NK-92 (cell line): Measurements from ENCODE around the gene BMAL1.
"Not testable (repeated sequence)": the region's sequence is repeated elsewhere in the genome, so short reads cannot be mapped to it uniquely, and the experiment has no call there.

Experiments
- DNase-seq: peaks from one replicate; lab custom pipeline; 2025; ENCODE audit not compliant: unreplicated experiment; lab: John Stamatoyannopoulos, UW

BMAL1 gene

DNA sequence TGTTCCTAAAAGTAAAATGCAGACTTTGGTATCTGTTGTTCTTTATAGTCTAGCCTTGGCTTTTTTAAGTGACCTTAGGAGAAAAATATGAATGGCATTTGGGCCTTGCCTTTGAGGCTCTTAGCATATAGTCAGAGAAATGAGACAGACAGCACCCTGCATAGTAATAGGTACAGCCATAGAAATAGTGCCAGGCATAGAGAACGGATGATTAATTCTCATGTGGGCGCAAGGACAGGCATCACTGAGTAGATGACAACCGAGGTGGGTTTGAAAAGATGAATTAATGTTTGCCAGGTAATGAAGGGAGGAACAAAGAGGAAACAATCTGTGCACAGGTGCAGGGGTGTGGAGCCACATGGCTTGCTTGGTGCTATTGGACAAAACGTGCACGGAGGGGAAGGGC, 90.5 kb downstream of the BMAL1 start:
- no peak for DNase-seq

DNA sequence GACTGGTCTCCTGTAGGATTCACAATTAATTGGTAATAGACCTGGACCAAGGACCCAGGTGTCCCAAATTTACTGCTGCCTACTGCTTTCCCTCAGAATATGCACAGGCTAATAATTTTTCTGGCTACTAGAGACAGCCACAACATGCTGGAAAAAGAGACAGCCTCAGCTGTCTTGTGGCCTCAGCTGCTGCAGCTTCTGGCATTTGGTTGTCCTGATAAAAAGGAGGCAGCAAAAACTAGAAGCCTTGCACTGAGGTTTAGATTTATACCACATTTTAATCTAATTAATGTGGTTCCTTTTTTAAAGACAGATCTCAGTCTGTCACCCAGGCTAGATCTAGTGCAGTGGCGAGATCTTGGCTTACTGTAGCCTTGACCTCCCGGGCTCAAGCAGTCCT, 95.6 kb downstream of the BMAL1 start:
- no peak for DNase-seq

DNA sequence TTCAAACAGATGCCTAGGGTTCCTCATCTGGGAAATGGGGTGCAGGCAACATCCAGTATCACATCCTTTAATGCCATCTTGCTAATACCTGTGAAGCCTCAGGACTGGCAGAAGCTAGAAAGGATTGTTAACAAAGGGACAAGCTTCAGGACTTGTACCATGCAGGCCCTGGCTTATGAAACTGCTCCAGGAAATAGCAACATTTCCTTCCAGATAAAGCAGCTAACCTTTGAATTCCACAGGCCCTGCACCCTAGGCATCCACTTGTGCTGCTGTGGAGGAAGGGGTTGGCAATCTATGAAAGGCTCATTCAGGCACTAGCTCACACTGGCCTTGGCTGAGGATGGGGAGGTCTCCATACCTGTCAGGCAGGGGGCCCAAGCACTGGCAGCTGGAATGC, 98.2 kb downstream of the BMAL1 start:
- DNase-seq = no peak

DNA sequence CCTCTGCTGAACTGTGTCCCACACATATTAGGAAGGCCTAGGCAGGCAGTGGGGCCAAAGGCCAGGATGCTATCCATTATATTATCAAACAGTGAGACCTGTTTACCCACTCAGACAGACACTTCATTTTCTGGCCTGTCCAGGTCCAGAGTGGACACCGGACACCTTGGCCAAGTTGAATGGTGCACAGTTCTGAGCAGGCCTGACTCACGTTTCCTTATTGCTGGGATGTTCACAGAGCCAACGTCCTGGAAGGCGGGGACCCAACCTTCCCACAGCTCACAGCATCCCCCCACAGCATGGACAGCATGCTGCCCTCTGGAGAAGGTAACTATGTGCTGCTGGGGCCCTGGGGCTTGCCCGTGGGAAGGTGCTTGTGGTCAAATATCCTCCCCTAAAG, 98.8 kb downstream of the BMAL1 start:
- DNase-seq = no peak

DNA sequence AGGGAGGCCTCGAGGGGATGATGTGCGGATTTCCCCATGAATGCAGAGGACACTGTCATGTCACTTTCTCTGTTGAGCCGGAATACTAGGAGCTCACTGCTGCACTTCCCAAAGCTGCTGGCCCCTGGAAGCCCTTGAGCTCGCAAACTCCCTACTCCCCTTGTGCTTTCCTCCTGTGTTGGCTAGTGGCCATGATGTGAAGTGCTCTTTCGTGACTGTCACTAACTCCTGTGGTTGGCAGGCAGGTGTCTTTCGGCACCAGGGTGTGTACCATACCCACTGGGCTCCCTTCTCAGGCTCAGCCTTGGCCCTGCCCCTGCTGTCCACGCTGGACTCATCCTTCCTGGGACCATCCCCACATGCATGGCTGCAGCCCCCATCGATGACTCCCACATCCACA, 99.2 kb downstream of the BMAL1 start:
- DNase-seq = no peak

DNA sequence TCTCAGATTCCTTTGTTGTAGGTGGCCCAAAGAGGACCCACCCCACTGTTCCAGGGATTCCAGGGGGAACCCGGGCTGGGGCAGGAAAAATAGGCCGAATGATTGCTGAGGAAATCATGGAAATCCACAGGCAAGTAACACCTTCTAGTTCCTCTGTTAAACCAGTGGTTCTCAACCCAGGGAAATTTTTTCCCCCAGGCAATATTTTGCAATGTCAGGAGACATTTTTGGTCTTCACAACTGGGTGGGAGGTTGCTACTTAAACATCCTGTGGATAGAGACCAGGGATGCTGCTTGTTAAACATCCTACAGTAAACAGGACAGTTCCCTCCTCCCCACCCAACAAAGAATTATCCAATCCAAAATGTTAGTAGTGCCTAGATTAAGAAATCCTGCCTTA, 100.7 kb downstream of the BMAL1 start:
- no peak for DNase-seq

DNA sequence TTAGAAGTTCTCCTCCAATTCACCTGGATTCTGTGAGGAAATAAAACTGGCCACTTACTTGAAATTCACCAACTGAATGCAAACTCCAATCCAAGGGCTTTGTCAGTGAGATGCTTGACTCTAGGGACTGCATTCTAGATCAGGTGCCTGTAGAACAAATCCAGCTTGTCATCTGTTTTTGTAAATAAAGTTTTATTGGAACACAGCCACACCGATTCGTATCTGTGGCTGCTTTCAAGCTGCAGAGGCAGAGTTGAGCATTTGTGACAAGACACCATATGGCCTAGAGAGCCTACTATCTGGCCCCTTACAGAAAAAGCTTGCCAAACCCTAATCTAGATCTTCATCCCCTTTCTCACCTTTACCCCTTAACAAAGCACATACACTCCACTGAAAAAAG, 103.1 kb downstream of the BMAL1 start:
- DNase-seq = no peak

DNA sequence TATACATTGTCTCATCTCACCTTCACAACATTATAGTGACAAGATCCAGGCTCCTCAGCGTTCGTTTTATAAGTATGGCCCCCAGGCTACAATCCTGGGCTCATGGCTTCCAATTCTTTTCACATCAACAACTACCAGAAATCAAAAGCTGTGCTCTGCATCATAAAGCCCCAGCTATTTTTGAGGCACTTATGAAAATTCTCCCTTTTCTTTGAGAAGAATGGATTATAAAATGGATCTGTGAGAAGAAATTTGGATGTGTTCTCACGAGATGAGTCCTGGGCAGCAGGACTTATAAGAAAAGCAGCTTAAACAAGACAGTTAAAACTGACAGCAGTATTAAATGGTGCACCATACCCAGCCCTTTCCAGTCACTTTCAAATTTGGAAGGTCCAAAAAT, 105.2 kb downstream of the BMAL1 start:
- no peak for DNase-seq

DNA sequence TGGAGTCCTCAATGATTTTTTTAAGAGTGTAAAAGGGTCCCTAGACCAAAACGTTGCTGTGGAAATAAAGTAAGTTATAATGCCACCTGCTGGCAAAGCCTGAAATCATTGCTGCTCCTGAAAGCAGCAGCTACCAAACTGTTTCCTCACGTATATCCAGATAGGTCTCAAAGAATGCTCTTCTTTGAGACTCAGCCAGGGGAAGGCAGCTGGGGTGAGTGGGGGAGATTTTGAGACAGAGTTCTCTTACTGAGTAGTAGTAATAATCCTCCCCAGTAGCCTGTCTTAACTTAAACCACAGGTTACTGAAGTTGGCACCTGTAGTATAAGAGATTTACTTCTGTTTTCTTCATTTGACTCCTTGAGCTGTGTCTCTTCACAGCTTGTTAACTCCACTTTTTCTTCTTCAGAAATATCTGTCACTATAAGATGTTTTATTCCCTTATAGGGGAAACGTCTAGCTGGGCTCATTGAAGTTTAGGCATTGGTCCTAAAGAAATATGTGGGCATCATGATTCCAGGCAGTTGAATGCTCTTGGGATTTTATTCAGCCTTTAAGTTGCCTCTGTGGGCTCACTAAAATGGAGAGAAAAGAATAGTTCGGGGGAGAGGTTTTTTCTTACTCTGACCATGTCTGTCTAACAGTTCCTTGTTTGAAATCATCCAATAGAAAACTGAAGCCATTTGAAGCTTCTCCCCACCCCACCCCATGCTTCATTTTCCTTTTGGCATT, 107.5 kb downstream of the BMAL1 start:
- DNase-seq = no peak

DNA sequence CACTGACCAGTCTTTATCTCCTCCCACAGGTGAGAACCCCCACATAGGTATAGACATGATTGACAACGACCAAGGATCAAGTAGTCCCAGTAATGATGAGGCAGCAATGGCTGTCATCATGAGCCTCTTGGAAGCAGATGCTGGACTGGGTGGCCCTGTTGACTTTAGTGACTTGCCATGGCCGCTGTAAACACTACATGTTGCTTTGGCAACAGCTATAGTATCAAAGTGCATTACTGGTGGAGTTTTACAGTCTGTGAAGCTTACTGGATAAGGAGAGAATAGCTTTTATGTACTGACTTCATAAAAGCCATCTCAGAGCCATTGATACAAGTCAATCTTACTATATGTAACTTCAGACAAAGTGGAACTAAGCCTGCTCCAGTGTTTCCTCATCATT, 109.0 kb downstream of the BMAL1 start:
- no peak for DNase-seq

DNA sequence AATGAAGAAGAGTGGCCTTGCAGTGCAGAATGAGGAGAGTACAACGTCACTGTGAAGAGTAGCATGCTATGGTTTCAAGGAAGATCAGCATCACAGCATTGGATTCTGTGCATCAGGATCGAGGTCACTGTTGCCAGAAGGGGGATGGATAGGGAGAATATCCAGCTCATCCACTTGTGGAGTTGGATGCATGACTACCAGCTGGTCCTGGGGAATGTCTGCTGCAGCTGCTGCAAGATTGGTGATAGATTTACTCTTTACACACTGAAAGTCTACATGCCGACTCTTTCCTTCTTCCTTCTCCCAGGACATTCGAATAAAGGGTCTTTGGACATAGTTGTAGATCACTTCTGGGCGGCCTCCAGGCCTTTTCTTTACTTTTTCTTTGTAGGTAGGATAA, 111.2 kb downstream of the BMAL1 start:
- DNase-seq = no peak

DNA sequence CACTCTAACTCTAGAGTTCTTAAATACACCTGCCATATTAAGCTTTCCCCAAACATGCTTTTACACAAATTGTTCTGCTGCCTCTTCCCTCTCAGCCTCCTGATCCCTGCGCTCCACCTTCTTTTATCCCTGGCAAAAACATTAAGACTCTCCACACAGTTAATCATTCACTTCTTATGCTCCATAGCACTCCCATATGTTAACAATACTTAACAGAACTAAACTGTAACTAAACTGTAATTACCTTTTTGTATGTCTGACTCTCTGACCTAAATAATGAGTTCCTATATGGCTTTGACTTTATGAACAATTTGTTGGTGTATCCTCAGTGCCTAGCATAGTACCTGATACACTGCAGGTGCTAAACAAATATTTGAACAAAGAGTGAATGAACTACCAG, 113.6 kb downstream of the BMAL1 start:
- no peak for DNase-seq

DNA sequence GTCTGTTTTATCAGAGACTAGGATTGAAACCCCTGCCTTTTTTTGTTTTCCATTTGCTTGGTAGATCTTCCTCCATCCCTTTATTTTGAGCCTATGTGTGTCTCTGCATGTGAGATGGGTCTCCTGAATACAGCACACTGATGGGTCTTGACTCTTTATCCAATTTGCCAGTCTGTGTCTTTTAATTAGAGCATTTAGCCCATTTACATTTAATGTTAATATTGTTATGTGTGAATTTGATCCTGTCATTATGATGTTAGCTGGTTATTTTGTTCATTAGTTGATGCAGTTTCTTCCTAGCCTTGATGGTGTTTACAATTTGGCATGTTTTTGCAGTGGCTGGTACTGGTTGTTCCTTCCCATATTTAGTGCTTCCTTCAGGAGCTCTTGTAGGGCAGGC, 120.7 kb downstream of the BMAL1 start:
- DNase-seq = not testable (repeated sequence)

DNA sequence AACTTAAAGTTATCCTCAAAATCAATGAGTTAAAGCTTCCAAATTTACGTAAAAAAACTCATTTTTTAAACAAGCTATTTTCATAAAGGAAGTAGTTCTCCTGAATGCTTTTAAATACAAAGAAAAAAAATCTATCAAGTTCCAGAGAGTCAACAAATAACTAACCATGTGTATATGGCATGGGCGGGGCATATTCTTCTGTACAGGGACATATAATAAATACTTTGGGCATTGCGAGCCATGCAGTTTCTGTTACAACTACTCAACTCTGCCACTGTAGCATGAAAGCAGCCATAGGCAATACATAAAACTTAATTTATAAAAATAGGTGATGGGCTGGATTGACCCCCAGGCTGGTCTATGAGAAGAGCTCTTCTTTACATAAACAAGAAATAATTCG, 127.6 kb downstream of the BMAL1 start:
- no peak for DNase-seq

DNA sequence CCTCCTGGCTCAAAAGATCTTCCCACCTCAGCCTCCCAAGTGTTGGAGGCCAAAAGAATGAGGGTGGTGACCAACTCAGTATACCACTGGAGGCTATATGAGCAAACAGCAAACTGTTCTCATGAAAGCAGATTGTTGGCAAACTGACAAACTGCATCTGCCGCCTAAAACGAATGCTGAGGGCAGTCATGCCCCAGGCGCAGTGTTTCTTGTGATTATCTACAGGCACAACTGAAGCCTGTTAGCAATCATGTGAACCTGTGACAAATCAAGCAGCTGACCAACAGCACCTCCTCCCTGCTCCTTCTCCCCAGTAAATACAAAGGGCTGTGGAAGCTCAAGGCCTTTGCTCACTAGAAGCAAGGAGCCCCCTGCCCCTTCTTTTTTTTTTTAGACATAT, 137.6 kb downstream of the BMAL1 start:
- DNase-seq = no peak

DNA sequence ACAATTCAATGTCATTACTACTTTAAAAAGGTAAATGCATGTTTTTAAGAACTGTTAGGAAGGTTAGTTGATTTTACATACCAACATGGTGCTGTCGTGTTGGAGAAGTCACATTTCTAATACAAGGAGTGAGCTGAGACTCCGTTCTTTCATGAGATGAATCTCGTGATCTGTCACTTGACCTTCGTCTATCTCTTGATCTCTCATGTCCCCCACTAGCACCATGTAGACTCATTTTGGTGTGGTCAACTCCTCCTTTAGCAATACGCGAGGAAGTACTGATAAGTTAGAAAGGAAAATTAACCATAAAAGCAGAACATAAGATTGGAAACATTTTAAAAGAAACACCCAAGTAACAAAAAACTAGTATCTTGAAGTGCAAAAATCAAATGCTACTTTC, 144.0 kb downstream of the BMAL1 start:
- no peak for DNase-seq

DNA sequence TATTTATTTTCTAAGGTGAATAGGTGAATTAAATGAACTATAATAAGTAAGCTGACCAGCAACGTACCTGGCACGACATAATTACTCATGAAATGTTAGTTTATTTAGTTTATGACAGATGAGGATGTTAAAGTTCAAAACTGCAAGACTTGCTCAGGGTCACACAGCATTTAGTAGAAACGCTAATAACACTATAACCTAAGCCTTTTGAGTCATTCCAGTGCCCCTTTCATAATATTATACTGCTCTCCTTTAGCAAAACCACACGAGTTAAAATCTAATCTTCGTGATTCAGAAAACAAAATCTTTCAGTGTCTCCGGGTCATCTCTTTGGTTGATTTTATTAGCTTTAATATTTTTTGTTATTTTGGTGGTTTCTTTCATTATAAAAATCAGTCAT, 145.8 kb downstream of the BMAL1 start:
- no peak for DNase-seq

DNA sequence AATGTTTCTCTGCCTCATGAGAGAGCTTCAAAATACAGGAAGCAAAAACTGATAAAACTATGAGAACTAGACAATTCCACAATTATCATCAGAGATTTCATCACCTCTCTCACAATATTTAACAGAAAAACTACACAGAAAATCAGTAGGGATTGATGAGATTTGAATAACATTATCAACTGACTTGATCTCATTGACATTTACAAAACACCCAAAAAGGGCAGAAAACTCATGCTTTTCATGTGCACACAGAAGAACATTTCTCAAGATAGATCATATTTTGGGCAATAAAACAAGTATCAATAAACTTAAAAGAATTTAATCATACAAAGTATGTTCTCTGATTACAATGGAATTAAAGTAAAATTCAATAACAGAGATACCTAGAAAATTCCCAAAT, 149.8 kb downstream of the BMAL1 start:
- DNase-seq = no peak

DNA sequence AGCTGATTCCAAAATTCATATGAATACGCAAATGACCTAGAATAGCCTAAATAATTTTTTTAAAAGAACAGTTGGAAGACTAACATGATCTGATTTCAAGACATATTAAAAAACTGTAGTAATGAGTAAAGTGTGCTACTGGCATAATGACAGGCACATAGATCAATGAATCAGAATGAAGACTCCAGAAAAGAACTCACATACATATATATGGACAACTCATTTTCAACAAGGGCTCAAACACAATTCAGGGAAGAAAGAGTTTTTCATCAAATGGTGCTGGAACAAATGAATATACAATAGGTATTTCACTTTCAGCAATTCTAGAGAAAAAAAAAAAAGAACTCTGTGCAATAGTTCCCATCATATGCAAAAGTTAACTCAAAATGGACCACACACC, 151.7 kb downstream of the BMAL1 start:
- DNase-seq = no peak

DNA sequence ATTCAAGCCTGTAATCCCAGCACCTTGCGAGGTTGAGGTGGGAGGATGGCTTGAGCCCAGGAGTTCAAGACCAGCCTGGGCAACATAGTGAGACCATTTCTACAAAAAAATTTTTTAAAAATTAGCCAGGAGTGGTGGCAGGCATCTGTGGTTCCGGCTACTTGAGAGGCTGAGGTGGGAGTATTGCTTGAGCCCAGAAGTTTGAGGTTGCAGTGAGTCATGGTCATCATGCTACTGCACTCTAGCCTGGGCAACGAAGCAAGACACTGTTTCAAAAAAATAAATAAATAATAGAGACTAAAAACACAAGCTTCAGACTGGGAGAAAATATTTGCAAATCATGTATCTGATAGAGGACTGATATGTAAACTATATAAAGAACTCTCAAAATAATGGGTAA, 152.2 kb downstream of the BMAL1 start:
- DNase-seq = no peak

DNA sequence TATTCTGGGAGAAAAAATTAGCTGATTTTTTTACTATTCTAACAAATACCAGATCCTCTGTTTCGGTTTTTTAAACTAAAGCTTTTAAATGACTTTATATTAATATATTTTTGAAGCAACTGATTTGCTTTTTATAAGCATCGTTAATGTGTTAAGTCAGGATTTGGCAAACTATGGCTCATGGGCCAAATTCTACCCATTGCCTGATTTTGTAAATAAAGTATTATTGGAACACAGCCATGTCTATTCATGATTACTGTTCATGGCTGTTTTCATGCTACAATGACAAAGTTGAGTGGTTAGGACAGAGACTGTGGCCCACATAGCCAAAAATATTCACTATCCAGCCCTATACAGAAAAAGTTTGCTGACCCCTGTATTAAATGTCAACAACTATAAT, 155.8 kb downstream of the BMAL1 start:
- DNase-seq = no peak

DNA sequence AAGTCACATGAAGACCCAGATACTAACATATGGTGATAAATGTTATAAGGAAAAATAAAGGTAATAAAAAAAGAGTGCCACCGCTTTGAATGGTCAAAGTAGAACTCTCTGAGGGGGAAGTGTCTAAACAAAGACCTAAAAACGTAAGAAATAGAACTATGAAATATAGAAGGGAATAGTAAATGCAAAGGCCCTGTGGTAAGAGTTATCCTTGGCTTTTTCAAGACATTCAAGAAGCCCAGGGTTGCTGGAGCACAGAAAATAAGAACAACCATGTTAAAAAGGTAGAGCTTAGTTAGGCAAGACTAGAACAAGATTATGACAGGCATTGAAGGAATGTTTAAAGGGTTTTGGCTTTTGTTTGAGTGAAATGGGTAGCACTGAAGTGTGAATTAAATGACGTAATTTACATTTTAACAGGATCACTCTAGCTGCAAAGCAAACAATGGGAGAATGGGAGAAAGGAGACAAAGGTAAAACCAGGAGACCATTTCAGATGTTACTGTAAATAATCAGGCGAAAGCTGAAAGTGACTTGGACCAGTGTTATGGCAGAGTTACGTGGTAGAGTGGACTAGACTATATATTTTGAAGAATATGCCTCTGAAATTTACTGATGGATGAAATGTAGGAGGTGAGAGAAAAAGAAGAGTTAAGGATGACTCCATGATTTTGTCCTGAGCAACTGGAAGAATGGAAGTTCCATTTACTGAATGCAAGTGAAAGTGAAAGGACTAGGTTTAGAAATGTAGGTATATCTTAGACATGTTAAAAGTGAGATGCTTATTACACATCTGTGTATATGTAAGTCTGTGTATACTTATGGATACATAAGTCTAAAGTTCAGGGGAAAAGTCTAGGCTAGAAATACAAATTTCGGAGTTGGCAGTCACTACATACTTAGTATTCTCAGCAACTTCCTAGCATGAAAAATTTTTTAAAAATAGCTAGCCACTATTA, 156.9 kb downstream of the BMAL1 start:
- DNase-seq = no peak
